Myocyte (in vitro differentiated cells): Measurements from ENCODE around the gene EPB41L5. TPM values are rescaled to one million over a fixed set of nuclear protein-coding genes. Genes with fewer than 3 reads are reported as not detected.
A peak's percentile ranks its signal among the peaks of the same experiment; 100 is the strongest.
"Not testable (repeated sequence)": the region's sequence is repeated elsewhere in the genome, so short reads cannot be mapped to it uniquely, and the experiment has no call there.

Experiments
- DNase-seq: peaks from one replicate; pipeline ENCODE4 v3.0.0-alpha.2; 2012; ENCODE audit warnings: low read depth
- total RNA-seq: library from RNA; depleted of rRNA; stranded (reverse); fragments of >200 nt; gene quantifications from 2 replicates; pipeline ENCODE4 v1.2.3, GENCODE V29; 2014

The EPB41L5 gene
- total RNA-seq, 1 donor from 2014 or later, result 8.2 TPM

GRCh38 chr2:120094795-120095194 is 81.9 kb downstream of the EPB41L5 start:
- no peak for DNase-seq

- DNase-seq, result no peak
These were observed 87.8 kb downstream of the EPB41L5 start for GRCh38 chr2:120100627-120101026.

- no peak for DNase-seq
These were observed 91.0 kb downstream of the EPB41L5 start for GRCh38 chr2:120103723-120104467.

- DNase-seq, result no peak
These were observed 91.9 kb downstream of the EPB41L5 start for GRCh38 chr2:120104772-120105171.

- DNase-seq, result no peak
These were observed 92.5 kb downstream of the EPB41L5 start for GRCh38 chr2:120105360-120105759.

GRCh38 chr2:120108049-120108448 is 95.2 kb downstream of the EPB41L5 start:
- peak; percentile 75 for DNase-seq

GRCh38 chr2:120108749-120109148 is 95.9 kb downstream of the EPB41L5 start:
- DNase-seq, result no peak

- DNase-seq, result peak; percentile 56
These were observed 96.5 kb downstream of the EPB41L5 start for GRCh38 chr2:120109186-120110061.

- no peak for DNase-seq
These were observed 97.1 kb downstream of the EPB41L5 start for GRCh38 chr2:120110062-120110362.

GRCh38 chr2:120110507-120110906 is 97.6 kb downstream of the EPB41L5 start:
- DNase-seq, result no peak

- no peak for DNase-seq
These were observed 98.3 kb downstream of the EPB41L5 start for GRCh38 chr2:120111193-120111592.

- no peak for DNase-seq
These were observed 105.1 kb downstream of the EPB41L5 start for GRCh38 chr2:120118018-120118417.

- no peak for DNase-seq
These were observed 105.6 kb downstream of the EPB41L5 start for GRCh38 chr2:120118471-120118870.

GRCh38 chr2:120121337-120121736 is 108.5 kb downstream of the EPB41L5 start:
- DNase-seq, result not testable (repeated sequence)

- no peak for DNase-seq
These were observed 110.2 kb downstream of the EPB41L5 start for GRCh38 chr2:120123090-120123489.

- no peak for DNase-seq
These were observed 112.3 kb downstream of the EPB41L5 start for GRCh38 chr2:120125195-120125594.

GRCh38 chr2:120128216-120128615 is 115.3 kb downstream of the EPB41L5 start:
- no peak for DNase-seq

- DNase-seq, result peak; percentile 34
These were observed 119.3 kb downstream of the EPB41L5 start for GRCh38 chr2:120132190-120132589.

GRCh38 chr2:120132691-120133090 is 119.8 kb downstream of the EPB41L5 start:
- no peak for DNase-seq

GRCh38 chr2:120133572-120134244 is 120.8 kb downstream of the EPB41L5 start:
- DNase-seq, result no peak

- DNase-seq, result peak; percentile 64
These were observed 121.4 kb downstream of the EPB41L5 start for GRCh38 chr2:120134263-120134662.

- not testable (repeated sequence) for DNase-seq
These were observed 122.1 kb downstream of the EPB41L5 start for GRCh38 chr2:120135013-120135412.
